Caco-2 (cell line): ENCODE results near the gene SBF2. TPM values are rescaled to one million over a fixed set of nuclear protein-coding genes. Genes with fewer than 3 reads are reported as not detected.
A peak's percentile ranks its signal among the peaks of the same experiment; 100 is the strongest.

Source experiments
- BruUV-seq: library from RNA; stranded (reverse); fragments of 400-500 nt; replicated peaks from 2 replicates; lab custom pipeline; 2021; lab: Mats Ljungman, UMichigan
- CTCF ChIA-PET: fragments of 300-600 bp; sonication (Branson Sonifier 250); formaldehyde crosslinking; loops from one replicate; lab custom pipeline; 2022; ENCODE audit warnings: antibody characterized with exemption; lab: Charles Lee
- POLR2A ChIA-PET: fragments of 300-600 bp; sonication (Branson Sonifier 250); formaldehyde crosslinking; loops from one replicate; lab custom pipeline; 2022; ENCODE audit warnings: antibody characterized with exemption; lab: Charles Lee
- DNase-seq, 2 experiments: peaks; one replicate each; pipeline versions ENCODE4 v3.0.0 to v3.0.0-alpha.2; 2020 to 2022
- H3K27me3 ChIP-seq: replicated peaks from 2 replicates; pipeline ENCODE4 v1.6.0; 2011; ENCODE audit warnings: low read length; ENCODE audit not compliant: control insufficient read depth, insufficient read depth
- H3K36me3 ChIP-seq: 2 replicates; pipeline ENCODE4 v1.5.1; 2011; ENCODE audit warnings: low read length; ENCODE audit not compliant: control insufficient read depth, insufficient read depth
- H3K4me1 ChIP-seq: fragments of 250-450 bp; sonication (Bioruptor Pico); 2 replicates; pipeline ENCODE4 v1.5.1; 2020; ENCODE audit warnings: mild to moderate bottlenecking
- H3K4me3 ChIP-seq: 2 replicates; pipeline ENCODE4 v1.5.1; 2011; ENCODE audit warnings: low read depth, mild to moderate bottlenecking, control low read depth, low read length
- H3K9me3 ChIP-seq: fragments of 250-450 bp; sonication (Bioruptor Pico); 2 replicates; pipeline ENCODE4 v1.5.1; 2020; ENCODE audit warnings: mild to moderate bottlenecking, moderate library complexity
- H3K27ac Mint-ChIP-seq: one replicate; pipeline ENCODE4 v1.8.0; 2022; ENCODE audit warnings: mixed read lengths; ENCODE audit not compliant: unreplicated experiment
- H3K27me3 Mint-ChIP-seq: one replicate; pipeline ENCODE4 v1.8.0; 2022; ENCODE audit warnings: mixed read lengths; ENCODE audit not compliant: insufficient read depth, unreplicated experiment
- H3K36me3 Mint-ChIP-seq: one replicate; pipeline ENCODE4 v1.8.0; 2022; ENCODE audit warnings: mild to moderate bottlenecking, mixed read lengths; ENCODE audit not compliant: insufficient read depth, unreplicated experiment
- H3K4me1 Mint-ChIP-seq: one replicate; pipeline ENCODE4 v1.8.0; 2022; ENCODE audit warnings: low read depth, mixed read lengths; ENCODE audit not compliant: unreplicated experiment
- H3K4me3 Mint-ChIP-seq: one replicate; pipeline ENCODE4 v1.8.0; 2022; ENCODE audit warnings: mild to moderate bottlenecking, moderate library complexity, mixed read lengths; ENCODE audit not compliant: unreplicated experiment
- H3K9me3 Mint-ChIP-seq: one replicate; pipeline ENCODE4 v1.8.0; 2022; ENCODE audit warnings: mixed read lengths; ENCODE audit not compliant: unreplicated experiment
- intact Hi-C: fragments of 100-400 bp; cut with micrococcal nuclease; formaldehyde crosslinking; loops from one replicate; pipeline ENCODE4 v1.10.0; 2022; ENCODE audit not compliant: unreplicated experiment
- total RNA-seq: library from RNA; stranded (reverse); gene quantifications from 2 replicates; pipeline ENCODE4 v1.2.3, GENCODE V29; 2022
- TF ChIP-seq, protein P1 (sequence below), 2 experiments: fragments of 200-600 bp in 1 of 2; IDR thresholded peaks; 1 replicate in 1 of 2; 2 replicates in 1 of 2; pipeline versions ENCODE4 v1.5.1 to v1.8.0; 2011 to 2022; ENCODE audit warnings: antibody characterized with exemption in 1 of 2, control low read depth in 1 of 2, inconsistent platforms in 1 of 2, low read depth in 1 of 2, low read length in 1 of 2, mild to moderate bottlenecking in 1 of 2, moderate library complexity in 1 of 2; ENCODE audit not compliant: insufficient read depth in 1 of 2, severe bottlenecking in 1 of 2, unreplicated experiment in 1 of 2

Gene SBF2
- total RNA-seq, 1 experiment from 2014 or later: 72.2 TPM

DNA sequence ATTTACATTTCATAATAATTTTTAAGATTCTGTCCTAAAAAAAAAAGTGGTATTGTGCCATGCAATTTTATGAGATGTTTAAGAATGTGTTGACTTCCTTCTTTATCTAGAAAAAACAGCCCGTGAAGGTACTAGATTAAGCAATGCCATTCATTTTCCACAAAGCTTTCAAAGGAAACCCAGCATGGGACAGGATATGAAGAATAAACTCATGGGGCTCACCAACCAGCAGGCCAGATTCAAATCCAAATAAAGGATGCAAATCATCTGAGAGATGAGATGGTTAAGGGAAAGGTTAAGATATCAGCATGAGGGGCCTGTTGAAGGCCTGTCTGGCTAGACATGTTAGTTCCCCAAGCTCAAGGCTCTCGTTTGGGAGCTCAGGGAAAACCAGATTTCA lies 431.0 kb downstream of the SBF2 start:
- POLR2A ChIA-PET: no interaction called here

DNA sequence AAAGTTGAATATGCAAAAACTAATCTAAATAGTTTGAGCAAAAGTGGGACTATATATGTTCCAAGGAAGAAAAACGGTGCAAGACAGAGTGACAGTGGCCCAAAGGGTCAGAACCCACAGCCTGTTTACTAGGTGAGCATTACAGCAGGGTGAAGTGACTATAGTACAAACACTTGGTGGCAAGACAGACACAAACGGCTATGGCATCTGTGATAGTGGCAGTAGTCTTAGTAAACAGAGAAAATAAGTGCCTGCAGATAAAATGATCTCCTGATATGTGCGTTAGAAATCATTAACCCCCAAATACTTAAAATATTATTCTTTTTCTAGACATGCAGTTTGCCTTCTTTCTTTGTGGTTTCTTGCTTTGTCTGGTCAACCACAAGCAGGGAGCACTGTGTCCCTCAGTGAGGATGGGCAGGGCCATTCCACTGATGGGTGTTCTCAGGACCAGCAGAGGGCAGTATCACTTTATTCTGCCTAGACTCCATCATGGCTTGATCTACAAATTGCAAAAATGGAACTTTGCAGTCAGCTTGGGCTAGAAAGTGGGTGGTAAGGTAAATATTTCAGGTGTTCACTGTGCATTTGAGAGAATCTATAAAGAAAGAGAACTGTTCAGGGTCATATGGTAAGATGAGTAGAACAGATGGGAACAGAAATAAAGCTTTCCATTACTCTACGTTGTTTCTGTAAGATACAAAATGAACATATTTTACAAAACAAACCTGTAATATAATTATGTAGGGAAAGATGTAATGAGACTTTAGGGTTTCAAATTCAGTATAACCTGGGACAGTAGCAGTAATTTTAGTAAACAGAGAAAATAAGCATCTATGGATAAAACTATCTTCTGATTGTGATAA lies 431.9 kb downstream of the SBF2 start:
- DNase-seq: peak; percentile 77 to 82
- BruUV-seq: no TSS peak
- Mint-ChIP-seq H3K27me3 (no peaks in the 10 kb centered on the region), H3K4me3 (no peak overlapping the region), H3K9me3 (peaks cover 10% of the 10 kb centered on the region), H3K27ac (no peak overlapping the region), H3K36me3 (no peaks in the 10 kb centered on the region), H3K4me1 (peaks cover 41% of the 10 kb centered on the region)
- Histone ChIP-seq H3K27me3 (no peaks in the 10 kb centered on the region), H3K4me1 (peaks cover 60% of the 10 kb centered on the region), H3K4me3 (no peak overlapping the region), H3K9me3 (0 out of 2 replicates have a peak, but pooled peaks cover 3% of the 10 kb centered on the region), H3K36me3 (no peaks in the 10 kb centered on the region)
- POLR2A ChIA-PET: no interaction called here
- CTCF ChIA-PET: interaction anchor here (0.7 to 1.3 kb wide), 5 partner anchors 49 to 215 kb away, joined by 3 to 7 read pairs (median 4); no protein-coding TSS in a partner anchor
- intact Hi-C loops: loop anchor here (1.0 to 10.0 kb wide), 5 partner anchors 17 to 461 kb away; no protein-coding TSS in a partner anchor
- TF ChIP-seq, protein P1, sequence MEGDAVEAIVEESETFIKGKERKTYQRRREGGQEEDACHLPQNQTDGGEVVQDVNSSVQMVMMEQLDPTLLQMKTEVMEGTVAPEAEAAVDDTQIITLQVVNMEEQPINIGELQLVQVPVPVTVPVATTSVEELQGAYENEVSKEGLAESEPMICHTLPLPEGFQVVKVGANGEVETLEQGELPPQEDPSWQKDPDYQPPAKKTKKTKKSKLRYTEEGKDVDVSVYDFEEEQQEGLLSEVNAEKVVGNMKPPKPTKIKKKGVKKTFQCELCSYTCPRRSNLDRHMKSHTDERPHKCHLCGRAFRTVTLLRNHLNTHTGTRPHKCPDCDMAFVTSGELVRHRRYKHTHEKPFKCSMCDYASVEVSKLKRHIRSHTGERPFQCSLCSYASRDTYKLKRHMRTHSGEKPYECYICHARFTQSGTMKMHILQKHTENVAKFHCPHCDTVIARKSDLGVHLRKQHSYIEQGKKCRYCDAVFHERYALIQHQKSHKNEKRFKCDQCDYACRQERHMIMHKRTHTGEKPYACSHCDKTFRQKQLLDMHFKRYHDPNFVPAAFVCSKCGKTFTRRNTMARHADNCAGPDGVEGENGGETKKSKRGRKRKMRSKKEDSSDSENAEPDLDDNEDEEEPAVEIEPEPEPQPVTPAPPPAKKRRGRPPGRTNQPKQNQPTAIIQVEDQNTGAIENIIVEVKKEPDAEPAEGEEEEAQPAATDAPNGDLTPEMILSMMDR (IDR thresholded peaks at IDR 0.05; ENCODE audit: insufficient read depth in 1 of 2, low read depth in 1 of 2, low read length in 1 of 2, severe bottlenecking in 1 of 2, unreplicated experiment in 1 of 2): peak; percentile 77 to 87

More for the DNA sequence above, 431.0 kb downstream of the SBF2 start:
- H3K4me3 ChIP-seq: no peak overlapping the region
- H3K4me1 ChIP-seq: peaks cover 51% of the 10 kb centered on the region
- TF ChIP-seq, protein P1 (IDR thresholded peaks at IDR 0.05; ENCODE audit: insufficient read depth in 1 of 2, low read depth in 1 of 2, low read length in 1 of 2, severe bottlenecking in 1 of 2, unreplicated experiment in 1 of 2): no peak
- CTCF ChIA-PET: interaction anchor here (0.6 to 1.3 kb wide), 4 partner anchors 85 to 214 kb away, joined by 3 to 7 read pairs (median 4); no protein-coding TSS in a partner anchor
- intact Hi-C loops: loop anchor here (1.0 to 10.0 kb wide), 5 partner anchors 16 to 460 kb away; no protein-coding TSS in a partner anchor
- H3K36me3 ChIP-seq: no peaks in the 10 kb centered on the region
- no peak for DNase-seq
- H3K9me3 ChIP-seq: 0 out of 2 replicates have a peak, but pooled peaks cover 3% of the 10 kb centered on the region
- Mint-ChIP-seq H3K27ac (peak overlapping the region; percentile 57), H3K9me3 (peaks cover 19% of the 10 kb centered on the region), H3K4me3 (no peak overlapping the region), H3K4me1 (peaks cover 36% of the 10 kb centered on the region), H3K36me3 (no peaks in the 10 kb centered on the region), H3K27me3 (no peaks in the 10 kb centered on the region)
- no peaks in the 10 kb centered on the region for H3K27me3 ChIP-seq
- no TSS peak for BruUV-seq

GRCh38 chr11:9859554-9860305 lies 434.3 kb downstream of the SBF2 start:
- ChIA-PET CTCF (interaction anchor here (0.7 kb wide), 1 partner anchor 123 kb away, joined by 3 read pairs; no protein-coding TSS in a partner anchor), POLR2A (no interaction called here)
- TF ChIP-seq, protein P1 (IDR thresholded peaks at IDR 0.05; ENCODE audit: insufficient read depth in 1 of 2, low read depth in 1 of 2, low read length in 1 of 2, severe bottlenecking in 1 of 2, unreplicated experiment in 1 of 2): no peak
- DNase-seq: no peak
- Histone ChIP-seq H3K27me3 (no peaks in the 10 kb centered on the region), H3K36me3 (peaks cover 2% of the 10 kb centered on the region), H3K4me1 (peaks cover 73% of the 10 kb centered on the region), H3K9me3 (no peaks in the 10 kb centered on the region), H3K4me3 (no peak overlapping the region)
- intact Hi-C loops: loop anchor here (1.0 to 10.0 kb wide), 3 partner anchors 100 to 448 kb away; partner anchors contain the start of gene ADM
- H3K27ac Mint-ChIP-seq: peak overlapping the region; percentile 64
- H3K36me3 Mint-ChIP-seq: no peaks in the 10 kb centered on the region
- H3K27me3 Mint-ChIP-seq: no peaks in the 10 kb centered on the region
- no TSS peak for BruUV-seq
- peaks cover 43% of the 10 kb centered on the region for H3K4me1 Mint-ChIP-seq
- no peaks in the 10 kb centered on the region for H3K9me3 Mint-ChIP-seq
- no peak overlapping the region for H3K4me3 Mint-ChIP-seq
